ENCODE results near the gene PLA2G4A.

The PLA2G4A gene

DNA sequence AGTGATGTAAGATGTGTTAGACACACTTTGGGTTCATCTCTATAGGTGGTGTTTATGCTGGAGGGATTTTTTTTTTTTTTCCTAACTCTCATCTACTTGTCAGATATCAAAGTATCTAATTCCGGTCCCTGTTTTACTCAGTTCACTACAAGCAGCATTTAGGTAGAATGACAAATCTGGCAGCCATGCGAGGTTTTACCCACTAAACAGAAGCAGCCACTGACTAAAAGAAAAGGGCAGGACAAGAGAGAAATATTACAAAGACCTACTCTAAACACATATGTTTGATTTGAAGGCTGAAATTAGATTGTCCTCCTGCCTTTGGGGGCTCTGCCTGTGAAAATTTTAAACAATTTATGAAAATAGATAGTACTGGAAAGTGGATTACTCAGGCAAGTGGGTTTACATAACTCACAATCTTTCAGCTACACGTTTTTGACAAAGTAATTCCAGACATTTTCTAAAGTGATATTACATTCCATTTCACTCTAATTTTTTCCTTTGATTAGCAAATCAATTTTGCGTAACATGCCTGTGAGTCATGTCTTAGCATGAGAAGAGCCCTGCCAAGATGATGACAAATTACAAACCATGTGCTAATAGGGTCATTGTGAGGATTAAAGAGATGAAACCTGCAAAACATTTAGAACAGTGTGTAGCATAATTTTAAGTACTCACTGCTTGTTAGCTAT lies 172.6 kb downstream of the PLA2G4A start:
- H3K27me3 Mint-ChIP-seq (ENCODE audit: low read depth), result no peaks in the 10 kb centered on the region
- H3K9me3 Mint-ChIP-seq, result no peaks in the 10 kb centered on the region
- no peaks in the 10 kb centered on the region for H3K4me1 Mint-ChIP-seq (ENCODE audit: low read depth)
- no peaks in the 10 kb centered on the region for H3K36me3 Mint-ChIP-seq (ENCODE audit: low read depth)
- no peak overlapping the region for H3K4me3 Mint-ChIP-seq
- H3K27ac Mint-ChIP-seq, result no peak overlapping the region

DNA sequence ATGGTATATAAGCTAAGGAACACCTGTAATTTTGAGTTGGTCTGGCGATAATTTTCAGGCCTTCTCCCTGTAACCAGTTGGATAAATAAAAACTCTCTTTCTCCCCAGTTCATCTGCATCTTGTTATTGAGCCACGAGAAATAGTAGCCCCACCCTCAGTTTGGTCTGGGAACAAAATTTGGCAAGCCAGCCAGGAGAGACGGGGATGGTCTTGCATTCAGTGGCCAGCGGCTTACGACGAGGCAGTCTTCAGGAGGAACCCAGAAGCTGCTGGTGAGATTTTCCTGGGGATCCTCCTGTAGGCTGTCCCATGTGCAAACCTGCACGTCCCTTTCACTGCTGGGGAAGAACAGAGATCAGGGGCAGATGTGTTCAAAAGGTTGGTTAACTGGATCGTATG lies 174.6 kb downstream of the PLA2G4A start:
- Mint-ChIP-seq H3K9me3 (peaks cover 4% of the 10 kb centered on the region), H3K27me3 (ENCODE audit: low read depth) (no peaks in the 10 kb centered on the region), H3K4me1 (ENCODE audit: low read depth) (no peaks in the 10 kb centered on the region), H3K4me3 (no peak overlapping the region), H3K27ac (no peak overlapping the region), H3K36me3 (ENCODE audit: low read depth) (peaks cover 1% of the 10 kb centered on the region)

DNA sequence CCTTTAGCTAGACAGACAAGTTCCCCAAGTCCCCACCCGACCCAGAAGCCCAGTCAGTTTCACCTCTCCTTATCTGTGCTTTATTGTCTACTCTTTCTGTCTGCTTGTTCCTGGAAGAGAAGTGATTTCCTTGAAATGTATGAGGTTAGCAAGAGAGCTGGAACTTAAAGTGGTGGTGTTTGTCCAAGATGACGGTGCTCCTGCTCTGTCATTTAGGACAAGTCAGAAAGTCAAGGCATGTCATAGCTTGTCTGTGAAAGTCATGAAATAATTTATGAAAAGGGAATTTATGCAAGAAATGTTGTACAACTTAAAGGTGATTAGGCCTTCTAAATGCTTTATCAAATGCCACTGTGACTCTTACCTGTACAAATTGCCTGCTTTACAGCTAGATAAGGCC lies 178.1 kb downstream of the PLA2G4A start:
- Mint-ChIP-seq H3K4me3 (no peak overlapping the region), H3K27me3 (ENCODE audit: low read depth) (no peaks in the 10 kb centered on the region)

DNA sequence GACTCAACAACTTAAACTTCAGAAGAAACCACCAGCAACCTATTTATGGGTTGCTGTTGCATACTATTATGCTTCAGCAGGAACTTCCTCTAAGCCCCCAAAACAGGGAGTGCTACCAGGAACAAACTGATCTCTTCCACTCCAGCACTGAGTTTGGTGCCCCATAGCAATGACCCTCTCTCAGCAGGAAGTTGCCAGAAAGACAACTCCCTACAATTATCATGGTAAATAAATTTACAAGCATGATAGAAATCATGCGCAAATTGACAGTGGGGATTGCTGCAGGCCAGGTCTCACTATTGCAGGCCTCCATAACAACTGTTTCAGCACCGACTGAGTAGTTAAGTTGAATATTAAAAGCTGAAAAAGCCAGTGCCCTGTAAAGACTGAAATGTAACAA lies 180.6 kb downstream of the PLA2G4A start:
- Mint-ChIP-seq H3K27me3 (ENCODE audit: low read depth) (no peaks in the 10 kb centered on the region), H3K27ac (no peak overlapping the region), H3K4me1 (ENCODE audit: low read depth) (no peaks in the 10 kb centered on the region), H3K4me3 (no peak overlapping the region), H3K36me3 (ENCODE audit: low read depth) (peaks cover 1% of the 10 kb centered on the region), H3K9me3 (peaks cover 11% of the 10 kb centered on the region)

More for the DNA sequence above, 178.1 kb downstream of the PLA2G4A start:
- Mint-ChIP-seq H3K36me3 (ENCODE audit: low read depth) (peaks cover 1% of the 10 kb centered on the region), H3K9me3 (peaks cover 11% of the 10 kb centered on the region), H3K4me1 (ENCODE audit: low read depth) (no peaks in the 10 kb centered on the region), H3K27ac (peak overlapping the region; percentile 31)

DNA sequence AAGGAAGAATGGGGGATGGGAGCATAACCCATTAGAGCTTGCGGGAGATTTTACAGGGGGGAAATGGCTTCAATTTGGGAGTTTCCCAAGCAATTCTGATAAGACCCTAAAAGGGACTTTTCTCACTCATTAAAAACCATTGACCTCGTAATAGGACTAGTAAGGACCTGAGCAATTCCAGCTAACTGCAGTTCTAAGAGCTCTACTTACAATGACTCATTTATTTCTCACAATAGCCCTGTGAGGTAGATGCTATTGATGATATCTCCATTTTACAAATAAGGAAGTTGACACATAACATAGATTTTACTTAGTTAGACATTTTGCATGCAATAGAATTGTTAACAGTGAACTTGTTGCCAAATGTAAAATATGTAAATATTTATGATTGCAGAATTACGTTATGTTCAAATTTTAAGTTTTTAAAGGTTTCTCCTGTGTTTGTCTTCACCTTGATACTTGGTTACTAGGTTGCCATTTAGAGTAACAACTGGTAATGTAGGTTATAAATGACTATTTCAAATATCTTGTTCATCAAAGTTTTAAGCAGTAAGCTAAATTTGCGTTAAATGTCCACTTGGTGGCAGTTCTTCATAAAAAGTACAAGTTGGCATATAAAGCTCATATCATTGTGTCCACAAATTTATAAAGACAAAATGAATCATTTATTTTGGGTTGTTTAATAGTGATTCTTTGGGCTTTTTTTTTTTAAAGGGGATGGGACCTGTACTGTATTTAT lies 182.0 kb downstream of the PLA2G4A start:
- no peak overlapping the region for H3K4me3 Mint-ChIP-seq
- H3K27me3 Mint-ChIP-seq (ENCODE audit: low read depth), result no peaks in the 10 kb centered on the region
- H3K36me3 Mint-ChIP-seq (ENCODE audit: low read depth), result peaks cover 1% of the 10 kb centered on the region
- H3K9me3 Mint-ChIP-seq, result peaks cover 11% of the 10 kb centered on the region
- H3K4me1 Mint-ChIP-seq (ENCODE audit: low read depth), result no peaks in the 10 kb centered on the region
- H3K27ac Mint-ChIP-seq, result no peak overlapping the region

DNA sequence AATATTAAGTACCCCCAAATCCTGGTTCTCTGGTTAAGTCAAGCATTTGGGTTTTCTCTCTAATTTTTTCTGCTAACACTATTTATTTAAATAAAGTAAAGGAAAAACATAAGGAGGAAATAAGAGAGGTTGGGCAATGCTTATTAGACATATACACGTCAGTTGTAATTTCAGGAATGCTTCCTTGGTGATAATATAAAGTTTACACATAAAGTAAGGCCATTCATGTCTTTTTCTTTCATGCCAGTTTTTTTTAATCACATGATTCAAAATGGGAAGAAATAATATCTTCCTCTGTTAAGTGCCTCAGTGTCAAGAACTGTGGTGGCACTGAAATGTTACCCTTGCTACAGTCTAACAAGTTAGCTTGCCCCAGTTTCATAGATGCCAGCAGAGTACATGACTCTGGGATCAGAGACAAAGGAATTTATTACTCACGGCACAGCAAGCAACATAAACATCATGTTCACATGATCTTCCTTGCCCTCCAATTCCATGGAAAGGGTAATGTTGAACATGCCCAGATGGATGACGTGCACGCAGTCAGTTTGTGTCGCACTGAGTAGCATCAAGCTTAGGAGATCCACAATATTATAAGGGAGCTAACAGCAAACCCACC lies 184.9 kb downstream of the PLA2G4A start:
- Mint-ChIP-seq H3K27me3 (ENCODE audit: low read depth) (no peaks in the 10 kb centered on the region), H3K36me3 (ENCODE audit: low read depth) (no peaks in the 10 kb centered on the region), H3K9me3 (peaks cover 5% of the 10 kb centered on the region), H3K4me3 (no peak overlapping the region), H3K27ac (no peak overlapping the region), H3K4me1 (ENCODE audit: low read depth) (no peaks in the 10 kb centered on the region)

DNA sequence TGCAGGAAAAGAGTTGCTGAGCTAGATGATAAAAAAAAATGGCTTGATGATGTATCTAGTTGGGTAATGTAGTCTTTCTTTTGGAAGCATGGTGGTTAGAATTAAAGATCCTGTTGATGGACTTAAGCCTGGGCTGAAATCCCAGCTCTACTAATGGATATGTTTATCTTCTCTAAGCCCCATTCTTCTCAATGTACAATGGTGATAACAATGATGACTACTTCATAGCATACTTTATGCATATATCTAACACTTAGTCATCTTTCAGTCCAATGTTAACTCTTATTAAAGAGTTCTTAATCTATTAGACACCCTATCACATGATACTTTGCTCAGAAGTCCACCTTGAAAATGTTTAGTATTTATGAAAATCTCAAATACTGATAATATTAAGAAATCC lies 189.5 kb downstream of the PLA2G4A start:
- H3K27me3 Mint-ChIP-seq (ENCODE audit: low read depth), result no peaks in the 10 kb centered on the region
- no peaks in the 10 kb centered on the region for H3K9me3 Mint-ChIP-seq
- H3K27ac Mint-ChIP-seq, result no peak overlapping the region
- H3K36me3 Mint-ChIP-seq (ENCODE audit: low read depth), result no peaks in the 10 kb centered on the region
- no peak overlapping the region for H3K4me3 Mint-ChIP-seq
- H3K4me1 Mint-ChIP-seq (ENCODE audit: low read depth), result no peaks in the 10 kb centered on the region

DNA sequence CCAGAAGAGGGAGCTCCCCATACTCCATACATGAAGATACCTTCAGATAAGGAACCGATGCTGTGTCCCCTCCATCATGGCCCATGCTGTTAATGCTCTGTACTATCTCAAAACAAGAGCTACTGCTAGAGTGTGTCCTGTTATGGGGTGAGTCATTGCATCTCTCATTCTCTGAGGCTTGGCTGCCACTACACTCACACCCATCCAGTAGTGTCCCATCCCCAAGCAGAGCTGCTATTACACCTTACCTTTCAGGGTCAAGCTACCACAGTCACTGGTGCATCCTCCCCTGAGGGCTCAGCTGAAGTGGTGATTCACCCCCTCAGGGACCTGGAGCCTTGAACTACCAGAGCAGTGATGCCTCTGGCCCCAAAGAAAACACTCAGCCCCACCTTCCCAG lies 198.5 kb downstream of the PLA2G4A start:
- H3K4me3 Mint-ChIP-seq, result no peak overlapping the region
- H3K4me1 Mint-ChIP-seq (ENCODE audit: low read depth), result no peaks in the 10 kb centered on the region
- H3K36me3 Mint-ChIP-seq (ENCODE audit: low read depth), result no peaks in the 10 kb centered on the region
- H3K27me3 Mint-ChIP-seq (ENCODE audit: low read depth), result no peaks in the 10 kb centered on the region
- H3K27ac Mint-ChIP-seq, result no peak overlapping the region
- peaks cover 12% of the 10 kb centered on the region for H3K9me3 Mint-ChIP-seq

DNA sequence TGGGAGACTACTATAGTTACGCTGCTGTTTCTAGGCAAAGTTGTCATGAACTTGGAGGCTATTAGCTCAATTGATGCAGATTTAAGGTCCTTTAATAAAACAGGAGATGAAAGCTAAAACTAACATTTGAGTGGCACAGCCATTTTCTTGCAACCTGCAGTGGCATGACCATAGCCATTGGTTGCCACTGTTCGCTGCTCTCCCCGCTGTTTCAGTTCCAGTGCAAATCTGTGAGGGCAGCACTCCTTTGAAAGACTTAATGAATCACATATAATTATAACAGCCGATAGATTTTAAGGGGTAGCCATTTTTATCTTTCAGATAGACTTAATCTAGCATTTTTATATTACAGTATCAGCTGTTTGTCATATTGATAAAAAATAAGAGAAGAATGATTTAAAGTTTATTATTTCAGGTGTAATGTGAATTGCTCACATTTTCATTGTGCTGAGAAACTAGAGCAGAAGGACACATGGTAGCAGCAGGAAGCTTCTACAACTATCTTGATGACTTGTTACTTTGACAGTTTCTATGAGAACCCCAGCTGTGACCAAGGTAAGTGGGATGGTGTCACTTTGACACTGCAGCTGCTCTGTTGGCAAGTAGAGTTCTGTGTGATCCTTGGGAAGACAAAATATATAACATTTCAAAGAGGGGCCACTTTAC lies 203.7 kb downstream of the PLA2G4A start:
- H3K36me3 Mint-ChIP-seq (ENCODE audit: low read depth), result no peaks in the 10 kb centered on the region
- no peaks in the 10 kb centered on the region for H3K4me1 Mint-ChIP-seq (ENCODE audit: low read depth)
- no peak overlapping the region for H3K4me3 Mint-ChIP-seq
- H3K27ac Mint-ChIP-seq, result no peak overlapping the region
- H3K27me3 Mint-ChIP-seq (ENCODE audit: low read depth), result no peaks in the 10 kb centered on the region
- peaks cover 12% of the 10 kb centered on the region for H3K9me3 Mint-ChIP-seq

DNA sequence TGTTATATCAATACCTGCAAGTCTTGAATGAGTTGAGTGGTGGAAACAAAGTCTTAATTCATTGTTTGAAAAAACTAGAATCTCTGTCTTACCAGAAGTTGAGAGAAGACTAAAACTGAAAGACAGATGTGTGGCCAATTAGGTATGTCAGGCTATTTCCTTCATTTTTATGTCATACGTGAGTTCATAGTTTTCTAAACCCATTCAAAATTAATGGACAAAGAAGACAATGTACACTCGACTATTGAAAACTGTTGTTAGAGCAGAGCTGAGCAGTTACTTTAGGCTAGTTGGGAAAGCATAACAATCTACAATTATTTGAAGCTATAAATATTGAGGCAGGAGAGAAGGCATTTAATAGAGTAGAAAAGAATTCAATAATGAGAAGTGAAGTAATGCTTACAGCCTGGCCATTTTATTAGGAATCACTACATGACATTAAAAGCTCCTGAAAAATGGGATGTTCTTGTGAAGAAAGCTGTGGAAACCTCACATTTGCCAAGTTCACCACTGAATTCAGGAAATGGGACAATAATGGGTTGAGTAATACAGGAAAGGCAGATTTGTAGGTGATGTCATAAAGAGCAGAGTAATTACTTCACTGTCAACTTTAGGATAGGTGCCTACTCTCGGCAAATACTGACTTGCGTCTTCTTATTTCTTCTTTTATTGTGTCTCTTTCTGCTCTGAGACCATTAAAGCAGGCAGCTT lies 204.4 kb downstream of the PLA2G4A start:
- H3K36me3 Mint-ChIP-seq (ENCODE audit: low read depth), result no peaks in the 10 kb centered on the region
- no peak overlapping the region for H3K4me3 Mint-ChIP-seq
- peaks cover 12% of the 10 kb centered on the region for H3K9me3 Mint-ChIP-seq
- no peaks in the 10 kb centered on the region for H3K27me3 Mint-ChIP-seq (ENCODE audit: low read depth)
- H3K27ac Mint-ChIP-seq, result no peak overlapping the region
- H3K4me1 Mint-ChIP-seq (ENCODE audit: low read depth), result no peaks in the 10 kb centered on the region

DNA sequence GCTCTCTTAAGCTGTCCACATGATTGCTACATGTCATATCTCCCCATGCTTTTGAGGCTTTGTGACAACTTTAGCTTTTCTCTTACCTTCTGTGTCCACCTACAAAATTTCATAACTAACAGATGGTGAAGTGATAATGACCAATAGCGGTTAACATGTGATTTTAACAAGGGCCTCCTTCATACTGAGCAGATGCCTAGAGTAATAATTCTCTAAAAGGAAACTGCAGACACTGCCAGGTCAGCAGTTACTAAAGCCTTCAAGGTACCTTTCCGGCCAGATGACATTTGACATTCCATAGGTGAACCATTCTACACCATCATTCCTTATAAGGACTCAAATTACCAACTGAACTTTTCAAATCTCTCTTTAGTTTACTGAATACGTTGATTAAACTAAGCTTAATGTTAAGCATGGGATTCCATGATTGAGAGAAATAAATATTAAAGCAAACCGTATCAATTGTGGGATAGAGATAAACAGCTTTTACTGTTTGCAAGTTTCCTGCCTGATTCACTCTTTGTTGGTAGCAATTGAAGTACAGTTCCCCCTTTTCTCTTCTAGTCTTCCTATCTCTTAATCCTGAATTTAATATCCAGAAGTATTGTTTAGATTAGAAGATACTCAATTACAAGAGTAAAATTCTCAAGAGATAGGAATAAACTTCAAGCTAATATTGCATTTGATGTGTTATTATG lies 205.1 kb downstream of the PLA2G4A start:
- Mint-ChIP-seq H3K36me3 (ENCODE audit: low read depth) (no peaks in the 10 kb centered on the region), H3K9me3 (peaks cover 7% of the 10 kb centered on the region), H3K4me1 (ENCODE audit: low read depth) (no peaks in the 10 kb centered on the region), H3K4me3 (no peak overlapping the region), H3K27ac (no peak overlapping the region), H3K27me3 (ENCODE audit: low read depth) (no peaks in the 10 kb centered on the region)

DNA sequence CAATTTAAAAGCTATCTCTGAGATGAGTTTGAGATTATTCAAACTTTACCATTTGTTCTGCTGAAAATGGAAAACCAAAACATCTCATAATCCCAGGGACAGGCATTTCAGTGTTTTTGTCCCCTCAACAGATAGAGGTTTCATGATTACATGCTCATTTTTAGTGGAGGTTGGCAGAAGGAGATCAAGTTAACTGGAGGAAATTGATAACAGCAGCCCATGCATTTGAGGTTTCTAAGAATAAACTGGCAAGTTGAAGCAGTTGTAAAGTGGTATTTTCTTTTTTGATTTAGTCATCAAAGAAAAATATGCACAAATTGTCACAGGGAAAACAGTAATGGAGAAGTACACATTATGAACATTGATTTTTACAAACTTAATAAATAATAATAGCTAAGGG lies 205.8 kb downstream of the PLA2G4A start:
- peaks cover under 1% of the 10 kb centered on the region for H3K9me3 Mint-ChIP-seq
- H3K27ac Mint-ChIP-seq, result no peak overlapping the region
- H3K36me3 Mint-ChIP-seq (ENCODE audit: low read depth), result no peaks in the 10 kb centered on the region
- H3K4me1 Mint-ChIP-seq (ENCODE audit: low read depth), result no peaks in the 10 kb centered on the region
- no peaks in the 10 kb centered on the region for H3K27me3 Mint-ChIP-seq (ENCODE audit: low read depth)
- no peak overlapping the region for H3K4me3 Mint-ChIP-seq

DNA sequence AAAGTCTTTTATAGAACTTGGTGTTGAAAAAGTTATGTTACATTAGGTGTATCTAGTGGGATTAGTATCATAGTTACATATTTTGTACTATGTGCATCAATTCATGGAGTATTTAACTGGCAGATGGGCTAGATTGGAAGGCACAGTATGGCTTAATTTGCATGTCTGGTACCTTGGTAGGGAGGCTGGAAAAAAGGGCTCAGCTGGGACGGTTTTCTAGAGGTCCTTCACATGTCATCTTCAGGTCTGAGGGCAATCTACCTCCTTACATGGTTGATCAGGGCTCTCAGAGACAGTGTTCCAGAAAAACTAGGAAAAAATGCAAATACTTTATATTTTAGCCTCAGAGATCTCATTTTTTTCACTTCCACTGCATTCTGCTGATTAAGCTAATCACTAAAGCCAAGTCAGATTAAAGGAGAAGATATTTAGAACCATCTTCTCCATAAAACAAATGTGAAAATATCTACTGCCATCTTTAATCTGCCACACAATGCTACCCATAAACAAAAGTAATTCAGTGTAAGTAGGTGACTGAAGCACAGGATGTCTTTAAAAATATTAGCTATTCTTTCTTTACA lies 209.3 kb downstream of the PLA2G4A start:
- H3K4me3 Mint-ChIP-seq, result no peak overlapping the region
- H3K36me3 Mint-ChIP-seq (ENCODE audit: low read depth), result no peaks in the 10 kb centered on the region
- H3K9me3 Mint-ChIP-seq, result no peaks in the 10 kb centered on the region
- H3K4me1 Mint-ChIP-seq (ENCODE audit: low read depth), result no peaks in the 10 kb centered on the region
- no peak overlapping the region for H3K27ac Mint-ChIP-seq
- H3K27me3 Mint-ChIP-seq (ENCODE audit: low read depth), result no peaks in the 10 kb centered on the region
